ENCODE measurements around the gene THRB. TPM values are rescaled to one million over a fixed set of nuclear protein-coding genes. Genes with fewer than 3 reads are reported as not detected.

The THRB gene
- total and polyA plus RNA-seq, 9 of the 15 experiments (the other 6 are each of a cell fraction or from before 2014, with no cell fraction given): 1.7 to 14.9 (median 6.9) TPM

DNA sequence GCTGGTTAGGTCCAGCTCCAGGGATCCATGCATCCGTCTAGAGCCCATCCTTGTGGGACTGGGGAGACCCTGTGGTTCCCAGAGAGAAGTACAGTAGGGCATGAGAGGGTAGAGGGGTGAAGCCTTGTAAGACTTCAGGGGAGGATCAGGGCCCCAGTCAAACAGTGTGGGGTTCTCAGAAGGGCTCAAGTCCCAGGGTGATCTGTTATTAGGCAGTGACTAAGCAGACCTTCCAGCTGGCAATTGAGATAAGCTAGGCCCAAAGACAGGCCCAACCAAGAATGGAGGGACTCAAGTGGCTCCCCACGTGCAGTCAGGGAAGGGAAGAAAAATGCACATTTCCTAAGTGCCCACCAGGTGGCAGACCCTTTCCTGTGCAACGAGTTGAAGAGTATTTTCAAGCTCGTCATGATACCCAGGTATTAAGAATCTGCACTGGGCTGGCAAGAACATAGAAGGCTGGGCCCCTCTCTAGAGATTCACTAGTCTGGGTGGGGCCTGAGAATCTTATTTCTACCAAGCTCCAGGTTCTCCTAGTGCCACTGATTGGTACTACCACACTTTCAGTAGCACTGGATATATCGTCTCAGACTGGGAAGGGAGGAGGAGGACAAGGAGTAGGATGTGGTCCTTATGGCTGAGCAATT, 308.8 kb downstream of the THRB start (continued):
- TF ChIP-seq, protein P1, sequence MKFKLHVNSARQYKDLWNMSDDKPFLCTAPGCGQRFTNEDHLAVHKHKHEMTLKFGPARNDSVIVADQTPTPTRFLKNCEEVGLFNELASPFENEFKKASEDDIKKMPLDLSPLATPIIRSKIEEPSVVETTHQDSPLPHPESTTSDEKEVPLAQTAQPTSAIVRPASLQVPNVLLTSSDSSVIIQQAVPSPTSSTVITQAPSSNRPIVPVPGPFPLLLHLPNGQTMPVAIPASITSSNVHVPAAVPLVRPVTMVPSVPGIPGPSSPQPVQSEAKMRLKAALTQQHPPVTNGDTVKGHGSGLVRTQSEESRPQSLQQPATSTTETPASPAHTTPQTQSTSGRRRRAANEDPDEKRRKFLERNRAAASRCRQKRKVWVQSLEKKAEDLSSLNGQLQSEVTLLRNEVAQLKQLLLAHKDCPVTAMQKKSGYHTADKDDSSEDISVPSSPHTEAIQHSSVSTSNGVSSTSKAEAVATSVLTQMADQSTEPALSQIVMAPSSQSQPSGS (CRISPR knock-in tag; IDR thresholded peaks at IDR 0.05): no peak
- TF ChIP-seq, protein P2, sequence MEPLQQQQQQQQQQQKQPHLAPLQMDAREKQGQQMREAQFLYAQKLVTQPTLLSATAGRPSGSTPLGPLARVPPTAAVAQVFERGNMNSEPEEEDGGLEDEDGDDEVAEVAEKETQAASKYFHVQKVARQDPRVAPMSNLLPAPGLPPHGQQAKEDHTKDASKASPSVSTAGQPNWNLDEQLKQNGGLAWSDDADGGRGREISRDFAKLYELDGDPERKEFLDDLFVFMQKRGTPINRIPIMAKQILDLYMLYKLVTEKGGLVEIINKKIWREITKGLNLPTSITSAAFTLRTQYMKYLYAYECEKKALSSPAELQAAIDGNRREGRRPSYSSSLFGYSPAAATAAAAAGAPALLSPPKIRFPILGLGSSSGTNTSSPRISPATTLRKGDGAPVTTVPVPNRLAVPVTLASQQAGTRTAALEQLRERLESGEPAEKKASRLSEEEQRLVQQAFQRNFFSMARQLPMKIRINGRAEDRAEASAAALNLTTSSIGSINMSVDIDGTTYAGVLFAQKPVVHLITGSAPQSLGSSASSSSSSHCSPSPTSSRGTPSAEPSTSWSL (CRISPR knock-in tag; IDR thresholded peaks at IDR 0.05; ENCODE audit: borderline replicate concordance): no peak
- TF ChIP-seq ZNF165 (CRISPR knock-in tag; IDR thresholded peaks at IDR 0.05; ENCODE audit: borderline replicate concordance) (no peak), ESRRB (CRISPR knock-in tag; IDR thresholded peaks at IDR 0.05; ENCODE audit: borderline replicate concordance) (no peak), NR2C2 (CRISPR knock-in tag; IDR thresholded peaks at IDR 0.05) (peak; percentile 45; the same call in 1 of the 2 replicates), NR2C2 (tag; IDR thresholded peaks at IDR 0.05) (no peak), POLR3A (IDR thresholded peaks at IDR 0.05; ENCODE audit: borderline replicate concordance, extremely low read depth, insufficient read depth, insufficient read length) (no peak), TCF3 (CRISPR knock-in tag; IDR thresholded peaks at IDR 0.05) (peak; percentile 94), HOXB6 (CRISPR knock-in tag; IDR thresholded peaks at IDR 0.05; ENCODE audit: borderline replicate concordance) (no peak), SMARCB1 (IDR thresholded peaks at IDR 0.05; ENCODE audit: insufficient read length, low read depth) (peak; percentile 36), ZNF644 (tag; IDR thresholded peaks at IDR 0.05; ENCODE audit: low read depth) (no peak), CBX1 (IDR thresholded peaks at IDR 0.05; ENCODE audit: low read depth) (no peak), PRMT5 (CRISPR knock-in tag; IDR thresholded peaks at IDR 0.05) (no peak), GABPA (tag; conservative IDR thresholded peaks at IDR 0.05; ENCODE audit: low read depth) (no peak), MBD2 (IDR thresholded peaks at IDR 0.05; ENCODE audit: borderline replicate concordance, low read depth) (peak; percentile 33; the same call in 1 of the 2 replicates), ZNF507 (tag; conservative IDR thresholded peaks at IDR 0.05) (no peak)
- TF ChIP-seq, protein P3, sequence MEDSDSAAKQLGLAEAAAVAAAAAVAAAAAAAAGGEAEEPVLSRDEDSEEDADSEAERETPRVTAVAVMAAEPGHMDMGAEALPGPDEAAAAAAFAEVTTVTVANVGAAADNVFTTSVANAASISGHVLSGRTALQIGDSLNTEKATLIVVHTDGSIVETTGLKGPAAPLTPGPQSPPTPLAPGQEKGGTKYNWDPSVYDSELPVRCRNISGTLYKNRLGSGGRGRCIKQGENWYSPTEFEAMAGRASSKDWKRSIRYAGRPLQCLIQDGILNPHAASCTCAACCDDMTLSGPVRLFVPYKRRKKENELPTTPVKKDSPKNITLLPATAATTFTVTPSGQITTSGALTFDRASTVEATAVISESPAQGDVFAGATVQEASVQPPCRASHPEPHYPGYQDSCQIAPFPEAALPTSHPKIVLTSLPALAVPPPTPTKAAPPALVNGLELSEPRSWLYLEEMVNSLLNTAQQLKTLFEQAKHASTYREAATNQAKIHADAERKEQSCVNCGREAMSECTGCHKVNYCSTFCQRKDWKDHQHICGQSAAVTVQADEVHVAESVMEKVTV (CRISPR knock-in tag; IDR thresholded peaks at IDR 0.05): no peak
- TF ChIP-seq, protein P4, sequence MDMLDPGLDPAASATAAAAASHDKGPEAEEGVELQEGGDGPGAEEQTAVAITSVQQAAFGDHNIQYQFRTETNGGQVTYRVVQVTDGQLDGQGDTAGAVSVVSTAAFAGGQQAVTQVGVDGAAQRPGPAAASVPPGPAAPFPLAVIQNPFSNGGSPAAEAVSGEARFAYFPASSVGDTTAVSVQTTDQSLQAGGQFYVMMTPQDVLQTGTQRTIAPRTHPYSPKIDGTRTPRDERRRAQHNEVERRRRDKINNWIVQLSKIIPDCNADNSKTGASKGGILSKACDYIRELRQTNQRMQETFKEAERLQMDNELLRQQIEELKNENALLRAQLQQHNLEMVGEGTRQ (CRISPR knock-in tag; IDR thresholded peaks at IDR 0.05): no peak
- TF ChIP-seq, protein P5, sequence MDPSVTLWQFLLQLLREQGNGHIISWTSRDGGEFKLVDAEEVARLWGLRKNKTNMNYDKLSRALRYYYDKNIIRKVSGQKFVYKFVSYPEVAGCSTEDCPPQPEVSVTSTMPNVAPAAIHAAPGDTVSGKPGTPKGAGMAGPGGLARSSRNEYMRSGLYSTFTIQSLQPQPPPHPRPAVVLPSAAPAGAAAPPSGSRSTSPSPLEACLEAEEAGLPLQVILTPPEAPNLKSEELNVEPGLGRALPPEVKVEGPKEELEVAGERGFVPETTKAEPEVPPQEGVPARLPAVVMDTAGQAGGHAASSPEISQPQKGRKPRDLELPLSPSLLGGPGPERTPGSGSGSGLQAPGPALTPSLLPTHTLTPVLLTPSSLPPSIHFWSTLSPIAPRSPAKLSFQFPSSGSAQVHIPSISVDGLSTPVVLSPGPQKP (CRISPR knock-in tag; IDR thresholded peaks at IDR 0.05): no peak

All from K562 (cell line).